Measurements from ENCODE around the gene FBXW12.
A peak's percentile ranks its signal among the peaks of the same experiment; 100 is the strongest.
"Not testable (repeated sequence)": the region's sequence is repeated elsewhere in the genome, so short reads cannot be mapped to it uniquely, and the experiment has no call there.

FBXW12 gene

GRCh38 chr3:48371651-48372376 lies at the start of gene FBXW12:
Gene FBXW12 (plus strand): TSS chr3:48372219. CDS start chr3:48372768, 549 bp downstream.
- DNase-seq, result no peak

DNA sequence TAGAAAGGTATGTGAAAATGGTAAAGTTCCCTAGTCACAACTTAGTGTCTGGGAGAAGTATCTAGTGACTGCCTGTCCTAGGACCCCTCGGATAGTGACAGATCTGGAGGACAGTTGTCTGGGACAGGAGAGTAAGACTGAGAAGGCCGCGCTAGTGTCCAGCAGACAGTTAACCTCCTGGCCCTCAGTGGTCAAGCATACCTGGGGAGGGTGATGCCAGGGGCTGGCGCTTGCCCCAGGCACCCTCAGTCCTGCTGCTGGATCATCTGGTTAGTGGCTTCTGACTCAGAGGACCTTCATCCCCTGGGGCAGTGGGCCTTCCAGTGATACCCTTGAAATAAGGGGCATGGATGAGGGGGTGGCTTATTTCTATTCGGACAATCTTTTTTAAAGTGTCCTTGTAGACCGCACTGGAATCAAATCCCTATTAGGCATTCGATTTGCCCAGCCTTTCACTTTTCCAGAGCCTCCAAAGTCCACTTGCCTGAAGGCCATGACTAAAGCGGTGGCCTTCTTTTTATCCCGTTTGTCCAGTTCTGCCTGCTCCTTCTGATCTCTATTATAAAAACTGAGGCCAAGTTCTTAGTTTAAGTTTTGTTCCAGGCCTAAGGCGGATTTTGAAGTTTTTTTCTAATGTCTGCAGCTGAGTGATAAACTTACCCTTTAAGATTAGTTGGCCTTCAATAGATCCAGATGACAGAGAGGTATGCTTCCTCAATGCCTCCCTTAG lies 40.1 kb upstream of the FBXW12 start:
- not testable (repeated sequence) for DNase-seq

- not testable (repeated sequence) for DNase-seq
Measured at GRCh38 chr3:48333346-48334245, 38.4 kb upstream of the FBXW12 start, which contains the start of gene SPINK8. Gene SPINK8 (minus strand): TSS chr3:48333661. CDS start chr3:48328341, 5,320 bp downstream.

DNA sequence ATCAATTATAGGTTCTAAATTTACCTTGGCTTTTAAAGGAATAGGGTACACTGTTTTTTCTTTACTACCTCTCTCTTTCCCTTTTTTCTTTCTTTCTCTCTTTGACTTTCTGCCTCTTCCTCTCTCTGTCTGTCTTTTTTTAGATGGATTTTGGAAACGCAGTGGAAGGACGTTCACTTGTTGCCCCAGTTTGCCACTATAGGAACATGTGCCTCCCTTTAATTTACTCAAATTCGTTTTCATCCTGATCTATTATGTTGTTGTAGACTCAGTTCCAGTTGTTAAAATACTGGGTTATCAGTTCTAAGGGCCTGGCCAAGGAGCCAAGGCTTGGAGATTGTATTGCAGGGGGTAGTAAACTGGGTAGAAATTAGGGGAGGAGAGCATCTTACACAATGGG lies 37.4 kb upstream of the FBXW12 start:
- no peak for DNase-seq

GRCh38 chr3:48335286-48335685 lies 36.7 kb upstream of the FBXW12 start:
- DNase-seq, result not testable (repeated sequence)

DNA sequence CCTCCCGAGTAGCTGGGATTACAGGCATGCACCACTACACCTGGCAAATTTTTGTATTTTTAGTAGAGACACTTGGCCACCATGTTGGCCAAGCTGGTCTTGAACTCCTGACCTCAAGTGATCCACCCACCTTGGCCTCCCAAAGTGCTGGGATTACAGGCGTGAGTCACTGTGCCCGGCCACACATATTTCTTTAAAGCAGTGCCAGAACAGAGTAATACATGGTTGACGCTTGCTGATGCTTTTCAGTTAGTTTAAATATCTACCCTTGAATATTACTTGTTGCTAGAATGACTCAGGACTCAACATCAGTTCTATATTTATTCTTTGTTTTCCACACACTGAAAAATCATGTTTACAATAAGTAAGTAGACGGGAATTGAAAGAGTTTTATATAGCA lies 34.5 kb upstream of the FBXW12 start:
- not testable (repeated sequence) for DNase-seq

DNA sequence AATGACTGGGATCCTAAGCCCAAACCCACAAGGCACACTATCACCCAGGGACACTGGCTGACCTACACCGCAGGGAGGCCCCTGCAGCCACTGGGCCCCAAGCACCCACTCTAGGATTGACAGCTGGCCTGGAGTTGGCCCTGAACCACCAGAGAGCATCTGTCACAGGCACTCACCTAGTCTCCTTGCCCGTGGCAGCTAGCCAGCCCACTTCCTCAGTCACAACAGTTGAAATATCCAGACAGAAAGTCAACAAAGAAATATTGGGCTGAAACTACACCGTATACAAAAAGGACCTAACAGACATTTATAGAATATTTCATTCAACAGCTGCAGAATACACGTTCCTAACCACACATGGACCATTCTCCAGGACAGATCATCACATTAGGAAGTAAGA lies 33.4 kb upstream of the FBXW12 start:
- peak; percentile 3 for DNase-seq

DNA sequence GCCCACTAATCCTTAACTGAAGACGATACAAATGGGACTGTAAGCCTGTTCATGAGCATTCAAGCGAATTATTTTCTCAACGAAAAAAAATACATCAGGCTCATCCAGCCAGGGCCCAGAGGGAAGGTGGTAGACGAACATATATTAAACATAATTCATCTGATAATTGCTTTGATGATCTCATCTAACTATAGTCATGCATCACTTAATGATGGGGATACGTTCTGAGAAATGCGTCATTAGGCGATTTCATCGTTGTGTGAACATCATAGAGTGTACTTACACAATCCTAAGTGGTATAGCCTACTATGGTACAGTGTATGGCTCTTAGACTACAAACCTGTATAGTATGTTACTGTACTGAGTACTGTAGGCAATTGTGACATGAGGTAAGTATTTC lies 28.6 kb upstream of the FBXW12 start:
- no peak for DNase-seq

- DNase-seq, result no peak
Measured at GRCh38 chr3:48344867-48345507, 27.0 kb upstream of the FBXW12 start.

DNA sequence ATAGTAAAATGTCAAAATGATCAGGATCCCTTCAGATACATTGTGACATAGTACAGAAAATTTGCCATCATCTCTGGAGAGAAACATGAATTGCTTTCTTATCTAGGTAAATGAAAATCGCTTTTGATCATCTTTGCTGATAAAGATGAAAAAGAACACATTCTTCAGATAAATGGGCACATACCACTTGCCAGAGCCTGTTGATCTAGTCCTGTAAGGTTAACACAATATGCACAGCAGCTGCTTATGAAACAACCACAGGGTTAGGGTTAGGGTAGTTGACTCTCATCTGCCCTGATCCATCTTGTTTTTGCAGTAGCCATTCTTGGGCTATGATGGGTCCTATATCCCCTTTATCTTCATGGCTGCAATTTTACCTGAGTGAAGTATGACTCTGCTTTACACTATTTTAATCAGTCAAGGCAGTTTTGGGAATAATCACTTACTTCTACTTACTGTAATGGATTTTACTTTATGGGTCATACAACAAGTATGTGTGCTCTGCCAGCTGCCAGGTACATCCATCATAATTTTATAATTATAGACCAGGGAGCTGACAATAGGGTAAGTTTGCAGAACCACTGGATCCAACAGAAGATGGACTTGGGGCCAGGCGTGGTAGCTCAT lies 26.0 kb upstream of the FBXW12 start:
- DNase-seq, result no peak

GRCh38 chr3:48347500-48347899 lies 24.5 kb upstream of the FBXW12 start:
- DNase-seq, result no peak

DNA sequence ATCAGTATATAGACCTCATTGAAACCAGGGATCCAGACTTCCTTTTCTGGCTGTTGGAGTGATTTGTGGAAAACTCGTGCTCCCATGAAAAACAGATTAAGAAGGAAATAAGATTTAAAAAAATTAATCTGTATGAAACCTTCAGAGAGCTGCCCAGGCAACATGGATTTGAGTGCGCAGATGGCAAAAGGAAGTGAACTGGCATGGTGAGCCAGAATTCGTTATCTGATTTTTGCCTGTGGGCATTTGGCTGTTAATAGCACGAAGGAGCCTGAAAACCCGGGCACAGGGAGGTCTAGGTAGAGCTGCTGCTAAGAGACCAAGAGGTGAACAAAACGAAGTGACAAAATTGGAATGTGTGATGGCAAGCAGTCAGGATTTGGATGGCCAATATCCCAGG lies 19.5 kb upstream of the FBXW12 start:
- no peak for DNase-seq

- DNase-seq, result no peak
Measured at GRCh38 chr3:48353987-48354386, 18.0 kb upstream of the FBXW12 start.

- no peak for DNase-seq
Measured at GRCh38 chr3:48356419-48356818, 15.6 kb upstream of the FBXW12 start.

GRCh38 chr3:48361928-48362327 lies 10.1 kb upstream of the FBXW12 start:
- no peak for DNase-seq

DNA sequence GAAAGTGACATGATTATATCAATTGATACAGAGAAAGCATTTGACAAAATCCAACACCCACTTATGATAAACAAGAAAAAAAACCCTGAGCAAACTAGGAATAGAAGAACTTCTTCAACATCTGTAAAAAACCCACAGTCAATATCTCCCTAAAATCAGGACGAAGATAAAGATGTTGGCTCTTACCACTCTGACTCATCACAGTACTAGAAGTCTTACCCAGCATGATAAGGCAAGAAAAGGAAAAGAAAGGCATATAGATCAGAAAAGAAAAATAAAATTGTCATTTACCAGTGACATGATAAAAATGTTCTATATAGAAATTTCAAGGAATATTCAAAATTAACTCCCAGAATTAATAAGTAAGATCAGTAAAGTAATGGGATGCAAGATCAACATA lies 7.2 kb upstream of the FBXW12 start:
- DNase-seq, result no peak

DNA sequence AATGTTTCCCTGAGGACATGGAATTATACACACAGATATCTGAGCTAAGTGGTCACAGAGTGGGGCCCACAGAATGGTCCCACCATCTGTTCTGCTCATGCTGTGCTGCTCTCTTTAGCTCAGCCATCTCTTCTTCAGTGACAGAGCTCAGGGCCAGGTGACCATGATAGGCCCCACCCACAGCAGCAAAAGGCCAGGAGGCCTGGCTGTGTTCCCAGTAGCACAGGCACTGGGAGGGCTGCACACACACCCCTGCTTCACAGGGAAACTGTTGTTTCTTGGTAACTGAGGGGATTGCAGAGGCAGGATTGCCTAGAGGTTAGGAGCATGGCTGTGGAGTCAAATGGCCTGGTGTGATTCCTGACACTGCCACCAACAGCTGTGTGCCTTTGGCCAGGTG lies 4.8 kb upstream of the FBXW12 start:
- DNase-seq, result peak; percentile 87

GRCh38 chr3:48369693-48370332 lies 2.2 kb upstream of the FBXW12 start:
- no peak for DNase-seq

DNA sequence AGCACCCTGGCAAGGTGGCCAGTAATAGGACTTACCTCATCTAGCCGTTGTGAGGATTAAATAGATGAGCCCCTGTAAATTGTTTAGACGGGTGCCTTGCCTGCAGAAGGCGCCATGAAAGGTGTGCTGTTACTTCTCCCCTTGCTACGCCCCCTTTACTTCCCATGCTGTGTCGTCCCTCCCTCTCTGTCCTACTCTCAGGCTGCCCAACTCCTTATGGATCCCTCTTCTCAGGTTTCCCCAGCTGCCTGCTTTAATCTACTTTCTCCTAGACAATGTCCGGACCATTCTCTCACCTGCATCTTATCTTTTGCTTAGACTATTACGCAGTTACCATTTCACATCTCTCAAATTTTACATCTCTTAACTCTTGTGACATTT lies 1.7 kb upstream of the FBXW12 start:
- peak; percentile 2 for DNase-seq

DNA sequence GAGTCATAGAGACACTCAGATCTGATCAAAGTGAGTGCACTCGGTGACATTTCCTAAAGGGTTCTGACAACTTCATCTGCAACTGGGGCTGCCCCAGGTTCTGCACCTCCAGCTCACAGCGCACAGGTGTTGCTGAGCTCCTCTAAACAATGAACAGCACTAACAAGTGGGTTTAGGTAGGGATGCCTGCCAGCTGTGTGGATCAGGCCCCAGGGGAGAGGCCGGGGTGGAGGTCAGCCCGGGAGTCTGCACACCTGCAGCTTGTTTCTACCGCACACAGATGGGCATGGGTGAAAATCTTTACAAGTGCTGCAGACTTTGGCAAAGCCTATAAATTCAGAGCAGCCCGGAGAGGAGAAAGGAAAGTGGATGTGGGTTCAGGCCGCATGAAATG lies 355 bp downstream of the FBXW12 start:
- peak; percentile 12 for DNase-seq

GRCh38 chr3:48372862-48373435 lies 930 bp downstream of the FBXW12 start:
- DNase-seq, result no peak

Data from NCI-H2171 treated with DMSO at 0.1 percent for 48 hours (cell line).